ENCODE measurements around the gene DAAM2. TPM values are rescaled to one million over a fixed set of nuclear protein-coding genes. Genes with fewer than 3 reads are reported as not detected.

DAAM2 gene
- total and polyA plus RNA-seq, 2 of the 8 experiments (the other 6 are each of a cell fraction or from before 2014, with no cell fraction given) = 1.5 to 2.9 TPM

DNA sequence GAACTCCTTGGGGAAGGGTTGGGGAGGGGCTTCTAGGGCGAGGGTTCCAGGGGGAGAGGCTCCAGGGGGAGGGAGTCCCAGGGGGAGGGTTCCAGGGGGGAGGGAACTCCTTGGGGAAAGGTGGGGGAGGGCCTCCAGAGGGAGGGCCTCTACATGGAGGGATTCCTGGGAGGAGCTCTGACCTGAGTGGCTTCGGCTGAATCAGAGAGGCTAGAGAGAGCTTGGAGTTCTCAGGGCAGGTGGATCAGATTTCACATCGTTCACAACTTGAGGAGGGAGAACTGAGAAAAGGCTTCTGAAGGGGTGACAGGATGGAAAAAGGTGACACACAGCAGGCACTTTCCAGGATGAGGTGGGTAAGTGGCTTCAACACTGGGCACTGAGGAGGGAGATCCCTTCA, 49.1 kb downstream of the DAAM2 start:
- H4K5ac ChIP-seq (ENCODE audit: insufficient read length, low read depth, low read length) = no peak overlapping the region
- H3K9ac ChIP-seq (replicated peaks in 1 of 4; ENCODE audit: extremely low read depth in 1 of 4, low read depth in 3 of 4, low read length in 3 of 4) = no peak overlapping the region
- DNase-seq (ENCODE audit: low read depth in 1 of 2, low spot score in 2 of 2) = no peak
- ChIA-PET CTCF (ENCODE audit: partially characterized antibody) (interaction anchor here (0.6 kb wide), 1 partner anchor 288 kb away, joined by 4 read pairs; no protein-coding TSS in a partner anchor), POLR2A (ENCODE audit: partially characterized antibody) (no interaction called here)
- TF ChIP-seq NANOG (IDR thresholded peaks at IDR 0.05; ENCODE audit: insufficient read depth, low read depth, low read length, poor library complexity, severe bottlenecking) (no peak), GABPA (IDR thresholded peaks at IDR 0.05; ENCODE audit: borderline replicate concordance, insufficient read depth, low read length) (no peak), TEAD4 (IDR thresholded peaks at IDR 0.05; ENCODE audit: low read depth, low read length) (no peak), SP2 (IDR thresholded peaks at IDR 0.05; ENCODE audit: low read length) (no peak), RAD21 (IDR thresholded peaks at IDR 0.05 in 1 of 2, conservative IDR thresholded peaks at IDR 0.05 in 1 of 2; ENCODE audit: low read depth in 2 of 2, low read length in 2 of 2) (no peak), BRCA1 (IDR thresholded peaks at IDR 0.05; ENCODE audit: low read depth, low read length) (no peak)
- H3K27ac ChIP-seq (ENCODE audit: low read depth, low read length) = no peak overlapping the region
- no peak for FAIRE-seq
- no peaks in the 10 kb centered on the region for H3K27me3 ChIP-seq (replicated peaks in 1 of 4; ENCODE audit: control insufficient read depth in 3 of 4, extremely low read depth in 1 of 4, insufficient read depth in 3 of 4, low read length in 3 of 4)
- H3K4ac ChIP-seq (replicated peaks; ENCODE audit: insufficient read length, low read depth, low read length) = no peak overlapping the region
- H3K4me3 ChIP-seq (ENCODE audit: extremely low read depth in 1 of 4, insufficient read depth in 2 of 4, low read depth in 3 of 4, low read length in 4 of 4) = no peak overlapping the region
- H2BK120ac ChIP-seq (replicated peaks; ENCODE audit: low read depth, low read length) = no peak overlapping the region
- no peak overlapping the region for H4K8ac ChIP-seq (ENCODE audit: extremely low read depth, insufficient read depth, low read length)
- H3K36me3 ChIP-seq (ENCODE audit: control insufficient read depth in 2 of 4, insufficient read depth in 4 of 4, low read length in 3 of 4) = no peaks in the 10 kb centered on the region
- no peak overlapping the region for H3K4me2 ChIP-seq (ENCODE audit: insufficient read depth in 1 of 2, low read depth in 2 of 2, low read length in 2 of 2)
- H3K18ac ChIP-seq (ENCODE audit: extremely low read depth, low read length) = 0 out of 2 replicates have a peak overlapping the region, but pooled peaks have one; percentile 28
- peak overlapping the region; percentile 26; the same call in 1 of the 2 replicates for H2BK15ac ChIP-seq (ENCODE audit: low read length)
- peaks cover 8% of the 10 kb centered on the region for H3K23me2 ChIP-seq (ENCODE audit: low read depth, low read length)
- H4K20me1 ChIP-seq (replicated peaks in 1 of 2; ENCODE audit: control insufficient read depth in 1 of 2, insufficient read depth in 2 of 2, low read length in 2 of 2) = peaks cover 0 to 7% of the 10 kb centered on the region in 2 experiments
- no peak overlapping the region for H2BK12ac ChIP-seq (ENCODE audit: low read depth, low read length)
- no peak overlapping the region for H2AFZ ChIP-seq (ENCODE audit: low read length)
- peaks cover 0 to 4% (median 0%) of the 10 kb centered on the region in 4 experiments; a peak in 2 of 7 replicates for H3K4me1 ChIP-seq (replicated peaks in 1 of 4; ENCODE audit: control insufficient read depth in 3 of 4, insufficient read depth in 4 of 4, low read length in 3 of 4)
- H3K56ac ChIP-seq (replicated peaks; ENCODE audit: insufficient read length, low read depth, low read length) = no peak overlapping the region
- no peak overlapping the region for H2AK5ac ChIP-seq (ENCODE audit: low read depth, low read length)
- peak overlapping the region; percentile 75; the same call in 1 of the 2 replicates for H2BK20ac ChIP-seq (ENCODE audit: low read length)
- H3K23ac ChIP-seq (ENCODE audit: insufficient read length) = no peak overlapping the region
- H3K9me3 ChIP-seq (ENCODE audit: insufficient read depth in 2 of 2, low read depth in 1 of 2, low read length in 1 of 2) = no peaks in the 10 kb centered on the region
- no peaks in the 10 kb centered on the region for H3K79me1 ChIP-seq (ENCODE audit: low read depth, low read length)
- H3K79me2 ChIP-seq (ENCODE audit: control insufficient read depth in 1 of 2, insufficient read depth in 2 of 2, low read length in 2 of 2) = no peaks in the 10 kb centered on the region
- no peak overlapping the region for H3K14ac ChIP-seq (ENCODE audit: insufficient read length)
- H2BK5ac ChIP-seq (ENCODE audit: low read depth, low read length) = no peak overlapping the region
- H4K91ac ChIP-seq (replicated peaks; ENCODE audit: insufficient read length, low read length) = no peak overlapping the region
- WGBS, 2 experiments (ENCODE audit: extremely low coverage in 1 of 2, insufficient coverage in 1 of 2, insufficient read length in 1 of 2, insufficient replicate concordance in 2 of 2, low coverage in 1 of 2, low lambda C conversion rate in 2 of 2, missing lambda C conversion rate in 1 of 2) = 14% methylated on average over 1 of the region's 3 CpGs; no CpG with 5 or more reads in 1 of the 2 experiments
